Type B pancreatic cell (in vitro differentiated cells): Measurements from ENCODE around the gene SDHAF2. TPM values are rescaled to one million over a fixed set of nuclear protein-coding genes. Genes with fewer than 3 reads are reported as not detected.
"Not testable (repeated sequence)": the region's sequence is repeated elsewhere in the genome, so short reads cannot be mapped to it uniquely, and the experiment has no call there.

Source experiments
- DNase-seq: peaks from one replicate; pipeline ENCODE4 v3.0.0; 2021; ENCODE audit warnings: mixed read lengths; ENCODE audit not compliant: unreplicated experiment; ENCODE audit errors: extremely low spot score
- H3K27ac Mint-ChIP-seq: 2 replicates; pipeline ENCODE4 v1.8.0; 2021; ENCODE audit warnings: mild to moderate bottlenecking, mixed read lengths
- H3K27me3 Mint-ChIP-seq: 2 replicates; pipeline ENCODE4 v1.8.0; 2021; ENCODE audit warnings: mixed read lengths
- H3K36me3 Mint-ChIP-seq: 2 replicates; pipeline ENCODE4 v1.8.0; 2021; ENCODE audit warnings: mixed read lengths
- H3K4me1 Mint-ChIP-seq: one replicate; pipeline ENCODE4 v1.8.0; 2021; ENCODE audit warnings: mixed read lengths; ENCODE audit not compliant: unreplicated experiment
- H3K4me3 Mint-ChIP-seq: 2 replicates; pipeline ENCODE4 v1.8.0; 2021; ENCODE audit warnings: mild to moderate bottlenecking, mixed read lengths
- H3K9me3 Mint-ChIP-seq: 2 replicates; pipeline ENCODE4 v1.8.0; 2021; ENCODE audit warnings: mixed read lengths
- long read RNA-seq: library from polyadenylated mRNA; unstranded; transcript quantifications from one replicate; pipeline ENCODE4 v2.0.0, GENCODE V29; 2020
- total RNA-seq: library from RNA; stranded (reverse); gene quantifications from 2 replicates; pipeline ENCODE4 v1.2.1, GENCODE V29; 2021; ENCODE audit warnings: low replicate concordance
- TF ChIP-seq, protein P1 (sequence below): fragments of 200-600 bp; sonication (generic); conservative IDR thresholded peaks from 2 replicates; pipeline ENCODE4 v1.5.0; 2021; ENCODE audit warnings: antibody characterized with exemption, mild to moderate bottlenecking

SDHAF2 gene
- total RNA-seq: 41.7 and 49.8 TPM in 2 replicates
- long read RNA-seq, transcript SDHAF2-207 (5 exons, 1,077 nt): minor isoform, 7 of 143 reads
- long read RNA-seq, transcript SDHAF2-206 (2 exons, 835 nt): minor isoform, 11 of 143 reads
- long read RNA-seq, transcript SDHAF2-201 (4 exons, 2,033 nt): major isoform, 120 of 143 reads
- long read RNA-seq, partial matches to known transcripts: 3 of 143 reads
- long read RNA-seq, other reads (novel, unspliced or antisense): 1 of 143 reads

DNA sequence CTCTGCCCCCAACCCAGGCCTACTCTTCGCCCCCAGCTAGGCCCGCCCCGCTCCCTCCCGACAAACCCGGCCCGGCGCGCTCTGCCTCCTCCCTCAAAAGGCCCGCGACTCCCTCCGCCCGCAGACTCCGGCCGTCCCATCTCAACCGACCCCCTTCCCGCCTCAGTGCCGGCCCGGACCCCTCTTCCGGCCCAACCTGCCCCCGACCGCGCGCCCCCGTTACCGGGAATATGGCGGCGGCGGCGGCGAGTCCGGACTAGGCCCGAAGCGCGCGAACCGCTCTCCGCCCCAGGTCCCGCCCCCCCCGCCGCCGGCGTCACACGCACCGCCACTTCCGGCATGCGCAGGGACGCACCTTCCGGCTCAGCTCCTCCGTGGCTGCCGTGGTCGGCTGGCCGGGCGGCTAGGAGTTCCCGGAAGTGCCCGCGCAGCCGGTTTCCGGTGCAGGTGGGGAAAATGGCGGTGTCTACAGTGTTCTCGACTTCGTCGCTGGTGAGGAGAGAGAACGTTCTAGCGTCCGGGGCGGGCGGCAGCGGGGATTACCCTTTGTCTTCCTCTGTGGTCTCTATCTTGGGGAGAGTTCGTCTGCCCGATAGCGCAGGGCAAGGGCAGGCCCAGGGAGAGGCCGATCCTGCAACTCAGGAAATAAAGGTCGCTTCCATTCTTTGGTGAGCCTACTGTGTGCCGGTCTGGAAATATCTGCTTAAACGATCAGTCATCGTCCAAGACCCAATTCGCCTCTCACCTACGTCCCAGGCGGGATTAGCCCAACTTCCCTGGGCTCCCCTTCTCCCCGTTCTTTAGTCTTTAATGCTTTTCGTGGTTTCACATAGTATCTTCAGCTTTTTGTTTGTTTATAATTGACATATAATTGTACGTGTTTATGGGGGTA lies at the start of gene SDHAF2, which contains the start of gene CPSF7:
TSS of gene SDHAF2 (plus strand) at position 434 of the 892 bp plus-strand sequence. CDS start at position 457, 23 bp downstream.
TSS of gene CPSF7 (minus strand) at position 285 of the 892 bp plus-strand sequence. CDS start 740 bp downstream, outside the sequence.
- Mint-ChIP-seq H3K36me3 (peaks cover 19% of the 10 kb centered on the region), H3K27ac (peak within 1 kb of the TSS; percentile 98), H3K4me1 (peaks cover 14% of the 10 kb centered on the region), H3K9me3 (no peaks in the 10 kb centered on the region), H3K4me3 (peak within 1 kb of the TSS; percentile 98), H3K27me3 (no peaks in the 10 kb centered on the region)
- TF ChIP-seq, protein P1, sequence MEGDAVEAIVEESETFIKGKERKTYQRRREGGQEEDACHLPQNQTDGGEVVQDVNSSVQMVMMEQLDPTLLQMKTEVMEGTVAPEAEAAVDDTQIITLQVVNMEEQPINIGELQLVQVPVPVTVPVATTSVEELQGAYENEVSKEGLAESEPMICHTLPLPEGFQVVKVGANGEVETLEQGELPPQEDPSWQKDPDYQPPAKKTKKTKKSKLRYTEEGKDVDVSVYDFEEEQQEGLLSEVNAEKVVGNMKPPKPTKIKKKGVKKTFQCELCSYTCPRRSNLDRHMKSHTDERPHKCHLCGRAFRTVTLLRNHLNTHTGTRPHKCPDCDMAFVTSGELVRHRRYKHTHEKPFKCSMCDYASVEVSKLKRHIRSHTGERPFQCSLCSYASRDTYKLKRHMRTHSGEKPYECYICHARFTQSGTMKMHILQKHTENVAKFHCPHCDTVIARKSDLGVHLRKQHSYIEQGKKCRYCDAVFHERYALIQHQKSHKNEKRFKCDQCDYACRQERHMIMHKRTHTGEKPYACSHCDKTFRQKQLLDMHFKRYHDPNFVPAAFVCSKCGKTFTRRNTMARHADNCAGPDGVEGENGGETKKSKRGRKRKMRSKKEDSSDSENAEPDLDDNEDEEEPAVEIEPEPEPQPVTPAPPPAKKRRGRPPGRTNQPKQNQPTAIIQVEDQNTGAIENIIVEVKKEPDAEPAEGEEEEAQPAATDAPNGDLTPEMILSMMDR: no peak
- DNase-seq: peak; percentile 98

DNA sequence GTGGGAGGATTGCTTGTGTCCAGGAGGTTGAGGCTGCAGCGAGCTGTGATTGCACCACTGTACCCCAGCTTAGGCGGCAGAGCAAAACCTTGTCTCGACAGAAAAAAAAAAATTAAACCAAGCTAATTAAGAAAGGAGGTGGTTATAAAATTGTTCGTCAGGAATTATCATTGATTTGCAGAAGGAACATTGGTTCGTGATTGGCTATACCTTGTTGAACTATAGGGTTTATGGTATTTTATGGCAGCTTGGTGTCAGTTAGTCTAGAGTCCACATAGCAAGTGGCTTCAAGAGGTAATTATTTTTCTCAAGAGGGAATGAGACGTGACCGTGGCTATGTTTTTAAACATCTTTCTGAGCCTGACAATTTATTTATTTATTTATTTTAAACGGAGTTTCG lies 49.0 kb upstream of the SDHAF2 start:
- Mint-ChIP-seq H3K36me3 (peaks cover 16% of the 10 kb centered on the region), H3K9me3 (no peaks in the 10 kb centered on the region), H3K4me3 (no peak overlapping the region), H3K27me3 (no peaks in the 10 kb centered on the region), H3K4me1 (peaks cover 9% of the 10 kb centered on the region), H3K27ac (no peak overlapping the region)
- TF ChIP-seq, protein P1: no peak
- no peak for DNase-seq

DNA sequence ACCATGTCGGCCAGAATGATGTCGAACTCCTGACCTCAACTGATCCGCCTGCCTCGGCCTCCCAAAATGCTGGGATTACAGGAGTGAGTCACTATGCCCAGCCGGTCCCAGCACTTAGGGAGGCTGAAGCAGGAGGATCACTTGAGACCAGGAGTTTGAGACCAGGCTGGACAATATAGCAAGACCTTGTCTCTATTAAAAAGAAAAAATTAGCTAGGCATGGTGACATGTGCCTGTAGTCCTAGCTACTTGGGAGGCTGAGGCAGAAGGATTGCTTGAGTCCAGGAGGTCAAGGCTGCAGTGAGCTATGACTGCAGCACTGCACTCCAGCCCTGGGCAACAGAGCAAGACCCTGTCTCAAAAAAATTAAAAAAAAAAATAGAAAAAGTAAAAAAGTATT lies 46.1 kb upstream of the SDHAF2 start:
- not testable (repeated sequence) for H3K36me3 Mint-ChIP-seq, H3K27me3 Mint-ChIP-seq, H3K4me3 Mint-ChIP-seq, H3K9me3 Mint-ChIP-seq, DNase-seq, H3K27ac Mint-ChIP-seq, H3K4me1 Mint-ChIP-seq

DNA sequence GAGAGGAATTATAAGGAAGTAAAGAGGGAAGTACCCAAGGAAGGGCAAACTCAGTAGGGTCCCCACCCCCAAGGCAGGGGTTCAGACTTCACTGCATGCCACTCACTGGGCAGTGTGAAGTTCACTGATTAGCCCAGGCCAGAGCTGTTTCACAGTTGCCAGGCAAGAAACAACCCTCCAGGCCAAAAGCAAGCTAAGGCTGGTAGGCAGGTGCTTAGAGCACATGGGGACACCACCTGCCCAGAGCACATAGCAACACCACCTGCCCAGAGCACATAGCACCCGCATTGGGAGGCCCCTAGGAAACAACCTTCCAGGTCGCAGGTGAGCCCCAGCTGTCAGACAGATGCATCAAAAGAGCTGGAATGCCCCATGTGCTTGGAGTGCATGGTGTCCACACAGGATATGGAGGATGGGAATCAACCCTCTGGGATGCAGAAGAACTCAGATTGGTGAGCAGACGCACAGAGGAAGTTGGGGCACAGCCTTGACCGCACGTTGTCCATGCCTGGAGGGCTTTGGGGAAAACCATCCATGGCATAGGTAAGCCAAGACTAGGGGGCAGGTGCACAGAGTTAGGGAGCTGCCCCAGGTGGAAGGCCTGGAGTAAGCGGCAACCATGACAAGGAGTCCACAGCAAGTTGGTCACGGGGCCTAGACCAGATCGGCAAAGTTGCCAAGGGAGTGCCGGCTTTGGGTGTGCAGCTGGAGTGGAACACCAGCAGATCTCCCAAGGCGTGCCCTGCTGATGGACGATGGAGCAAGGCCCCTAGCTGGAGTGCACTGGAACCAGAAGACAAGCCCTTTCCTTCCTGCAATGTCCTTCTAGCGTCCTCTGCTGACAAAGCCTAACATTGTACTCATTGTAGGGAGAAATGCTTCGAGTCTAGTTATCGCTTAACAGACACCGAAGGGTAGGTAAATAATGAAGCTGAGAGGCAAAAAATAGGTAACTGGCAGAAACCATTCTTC lies 45.4 kb upstream of the SDHAF2 start:
- TF ChIP-seq, protein P1: no peak
- Mint-ChIP-seq H3K36me3 (peaks cover 4% of the 10 kb centered on the region), H3K27me3 (no peaks in the 10 kb centered on the region), H3K4me1 (peaks cover 9% of the 10 kb centered on the region), H3K4me3 (no peak overlapping the region), H3K27ac (no peak overlapping the region), H3K9me3 (no peaks in the 10 kb centered on the region)
- DNase-seq: no peak

DNA sequence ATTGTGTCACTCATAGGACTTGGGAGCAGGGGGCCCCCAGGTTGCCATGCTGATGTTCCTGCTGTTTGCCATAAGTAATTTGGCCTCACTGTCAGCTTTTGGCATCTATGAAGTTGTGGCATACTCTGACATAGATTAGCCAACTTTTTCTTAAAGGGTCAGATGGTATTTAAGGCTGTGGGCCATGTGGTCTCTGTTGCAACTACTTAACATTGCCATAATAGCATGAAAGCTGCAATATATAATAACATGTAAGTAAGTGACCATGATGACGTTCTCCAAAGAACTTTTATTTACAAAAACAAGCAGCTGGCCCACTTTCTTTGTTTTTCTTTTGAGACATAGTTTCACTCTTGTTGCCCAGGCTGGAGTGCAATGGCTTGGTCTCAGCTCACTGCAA lies 39.8 kb upstream of the SDHAF2 start:
- Mint-ChIP-seq H3K4me3 (no peak overlapping the region), H3K27ac (no peak overlapping the region), H3K36me3 (peaks cover 9% of the 10 kb centered on the region), H3K27me3 (no peaks in the 10 kb centered on the region), H3K9me3 (peaks cover 5% of the 10 kb centered on the region), H3K4me1 (peaks cover 17% of the 10 kb centered on the region)
- TF ChIP-seq, protein P1: no peak
- no peak for DNase-seq
